Neural cell (in vitro differentiated cells): ENCODE measurements around the gene PTPRN2. TPM values are rescaled to one million over a fixed set of nuclear protein-coding genes. Genes with fewer than 3 reads are reported as not detected.

Experiments
- H2AFZ ChIP-seq: fragments of 200-600, 300-800 bp; sonication (generic), shearing (Covaris generic); 2 replicates; pipeline ENCODE4 v1.6.0; 2014; ENCODE audit warnings: low read depth, mild to moderate bottlenecking, antibody characterized with exemption, low read length, moderate library complexity
- H3F3A ChIP-seq: fragments of 200-600 bp; shearing (Covaris generic); 2 replicates; pipeline ENCODE4 v1.6.1; 2016; ENCODE audit warnings: mild to moderate bottlenecking, moderate library complexity, mixed read lengths, antibody characterized with exemption, low read length; ENCODE audit not compliant: insufficient read depth, poor library complexity, severe bottlenecking
- H3K27ac ChIP-seq: fragments of 200-600, 300-800 bp; sonication (generic), shearing (Covaris generic); 2 replicates; pipeline ENCODE4 v1.5.1; 2014; ENCODE audit warnings: mild to moderate bottlenecking, low read length, moderate library complexity
- H3K27me3 ChIP-seq: fragments of 300-800, 200-600 bp; sonication (generic), shearing (Covaris generic); 2 replicates; pipeline ENCODE4 v1.6.0; 2014; ENCODE audit warnings: mild to moderate bottlenecking, low read depth, low read length, moderate library complexity; ENCODE audit not compliant: insufficient read depth
- H3K36me3 ChIP-seq: fragments of 300-800, 200-600 bp; sonication (generic), shearing (Covaris generic); 2 replicates; pipeline ENCODE4 v1.5.1; 2014; ENCODE audit warnings: mild to moderate bottlenecking, antibody characterized with exemption, low read length, moderate library complexity; ENCODE audit not compliant: insufficient read depth
- H3K4me2 ChIP-seq: fragments of 300-800, 200-600 bp; sonication (generic), shearing (Covaris generic); 2 replicates; pipeline ENCODE4 v1.6.0; 2014; ENCODE audit warnings: mild to moderate bottlenecking, low read length
- H3K4me3 ChIP-seq: fragments of 300-800, 200-600 bp; sonication (generic), shearing (Covaris generic); 2 replicates; pipeline ENCODE4 v1.5.1; 2014; ENCODE audit warnings: mild to moderate bottlenecking, low read length, moderate library complexity
- H3K79me2 ChIP-seq: fragments of 200-600 bp; shearing (Covaris generic); replicated peaks from 2 replicates; pipeline ENCODE4 v1.6.0; 2014; ENCODE audit warnings: mild to moderate bottlenecking, low read length, moderate library complexity; ENCODE audit not compliant: insufficient read depth
- H3K9ac ChIP-seq: fragments of 300-800, 200-600 bp; sonication (generic), shearing (Covaris generic); 2 replicates; pipeline ENCODE4 v1.6.1; 2016; ENCODE audit warnings: mild to moderate bottlenecking, low read length, mixed read lengths
- H3K9me2 ChIP-seq: fragments of 200-600 bp; shearing (Covaris generic); 2 replicates; pipeline ENCODE4 v1.6.1; 2016; ENCODE audit warnings: mild to moderate bottlenecking, low read length, mixed read lengths; ENCODE audit not compliant: insufficient read depth
- H3K9me3 ChIP-seq: fragments of 200-600, 300-800 bp; sonication (generic), shearing (Covaris generic); 2 replicates; pipeline ENCODE4 v1.6.1; 2016; ENCODE audit warnings: mild to moderate bottlenecking, mixed run types, low read length, moderate library complexity, mixed read lengths
- H4K20me1 ChIP-seq: fragments of 200-600 bp; shearing (Covaris generic); 2 replicates; pipeline ENCODE4 v1.6.1; 2016; ENCODE audit warnings: mild to moderate bottlenecking, mixed run types; ENCODE audit not compliant: insufficient read depth
- EP300 ChIP-seq: fragments of 450-650 bp; conservative IDR thresholded peaks from 2 replicates; pipeline ENCODE4 v1.6.1; 2014; ENCODE audit warnings: antibody characterized with exemption, mild to moderate bottlenecking, moderate library complexity; ENCODE audit not compliant: poor library complexity, severe bottlenecking
- EZH2 ChIP-seq: fragments of 200-600, 300-800 bp; shearing (Covaris generic), sonication (generic); IDR thresholded peaks from 2 replicates; pipeline ENCODE4 v1.6.1; 2014; ENCODE audit warnings: antibody characterized with exemption, low read length, borderline replicate concordance, mild to moderate bottlenecking; ENCODE audit not compliant: insufficient read depth, poor library complexity, severe bottlenecking
- MXI1 ChIP-seq: fragments of 450-650 bp; conservative IDR thresholded peaks from 2 replicates; pipeline ENCODE4 v1.6.1; 2014; ENCODE audit warnings: antibody characterized with exemption, mild to moderate bottlenecking; ENCODE audit not compliant: poor library complexity, severe bottlenecking
- RAD21 ChIP-seq: fragments of 450-650 bp; conservative IDR thresholded peaks from 2 replicates; pipeline ENCODE4 v1.6.1; 2014; ENCODE audit warnings: antibody characterized with exemption, mild to moderate bottlenecking, moderate library complexity
- SMC3 ChIP-seq: fragments of 450-650 bp; conservative IDR thresholded peaks from 2 replicates; pipeline ENCODE4 v1.6.1; 2014; ENCODE audit warnings: antibody characterized with exemption, mild to moderate bottlenecking, moderate library complexity; ENCODE audit not compliant: poor library complexity
- TAF1 ChIP-seq: IDR thresholded peaks from 2 replicates; pipeline ENCODE4 v1.6.1; 2012; ENCODE audit warnings: low read depth
- polyA plus RNA-seq: library from polyadenylated mRNA; depleted of rRNA; stranded (reverse); fragments of >200 nt; gene quantifications from 2 replicates; pipeline ENCODE4 v1.2.3, GENCODE V29; 2014
- TF ChIP-seq, protein P1 (sequence below): IDR thresholded peaks from 2 replicates; pipeline ENCODE4 v1.6.1; 2012; ENCODE audit warnings: borderline replicate concordance
- TF ChIP-seq, protein P2 (sequence below): fragments of 450-650 bp; IDR thresholded peaks from 2 replicates; pipeline ENCODE4 v1.5.1; 2014; ENCODE audit warnings: antibody characterized with exemption, mild to moderate bottlenecking, moderate library complexity; ENCODE audit not compliant: poor library complexity, severe bottlenecking

PTPRN2 gene
- polyA plus RNA-seq, 1 donor from 2014 or later: 31.0 TPM

DNA sequence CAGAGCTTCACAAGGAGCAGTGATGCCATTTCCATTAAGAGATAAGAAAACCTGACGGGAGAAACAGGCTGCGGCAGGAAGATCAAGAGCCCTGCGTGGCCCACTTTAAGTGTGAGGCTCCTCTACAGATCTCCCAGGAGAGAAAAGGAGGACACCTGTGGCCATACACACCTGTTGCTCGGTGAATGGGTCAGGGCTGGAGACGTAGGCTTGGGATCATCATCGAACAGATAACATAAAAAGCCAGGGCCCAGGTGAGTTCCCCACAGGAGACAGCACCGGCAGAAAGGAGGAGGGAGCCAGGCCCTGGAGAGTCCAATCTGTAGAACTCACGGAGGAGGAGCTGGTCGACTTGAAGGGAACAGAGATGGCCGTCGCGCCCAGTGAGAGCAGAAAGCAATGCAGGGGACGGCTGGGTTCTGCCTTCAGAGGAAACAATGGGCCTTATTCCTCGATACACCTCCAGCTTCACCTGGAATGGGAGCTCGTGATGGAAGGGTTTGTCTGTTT, 694.0 kb downstream of the PTPRN2 start:
- Histone ChIP-seq H3K27me3 (no peaks in the 10 kb centered on the region), H3K79me2 (no peaks in the 10 kb centered on the region), H3K9me3 (no peaks in the 10 kb centered on the region), H3K4me2 (no peak overlapping the region), H2AFZ (no peak overlapping the region), H3K9me2 (no peaks in the 10 kb centered on the region), H4K20me1 (no peaks in the 10 kb centered on the region), H3F3A (no peaks in the 10 kb centered on the region), H3K36me3 (no peaks in the 10 kb centered on the region), H3K4me3 (no peak overlapping the region), H3K27ac (no peak overlapping the region), H3K9ac (no peak overlapping the region)
- TF ChIP-seq, protein P1, sequence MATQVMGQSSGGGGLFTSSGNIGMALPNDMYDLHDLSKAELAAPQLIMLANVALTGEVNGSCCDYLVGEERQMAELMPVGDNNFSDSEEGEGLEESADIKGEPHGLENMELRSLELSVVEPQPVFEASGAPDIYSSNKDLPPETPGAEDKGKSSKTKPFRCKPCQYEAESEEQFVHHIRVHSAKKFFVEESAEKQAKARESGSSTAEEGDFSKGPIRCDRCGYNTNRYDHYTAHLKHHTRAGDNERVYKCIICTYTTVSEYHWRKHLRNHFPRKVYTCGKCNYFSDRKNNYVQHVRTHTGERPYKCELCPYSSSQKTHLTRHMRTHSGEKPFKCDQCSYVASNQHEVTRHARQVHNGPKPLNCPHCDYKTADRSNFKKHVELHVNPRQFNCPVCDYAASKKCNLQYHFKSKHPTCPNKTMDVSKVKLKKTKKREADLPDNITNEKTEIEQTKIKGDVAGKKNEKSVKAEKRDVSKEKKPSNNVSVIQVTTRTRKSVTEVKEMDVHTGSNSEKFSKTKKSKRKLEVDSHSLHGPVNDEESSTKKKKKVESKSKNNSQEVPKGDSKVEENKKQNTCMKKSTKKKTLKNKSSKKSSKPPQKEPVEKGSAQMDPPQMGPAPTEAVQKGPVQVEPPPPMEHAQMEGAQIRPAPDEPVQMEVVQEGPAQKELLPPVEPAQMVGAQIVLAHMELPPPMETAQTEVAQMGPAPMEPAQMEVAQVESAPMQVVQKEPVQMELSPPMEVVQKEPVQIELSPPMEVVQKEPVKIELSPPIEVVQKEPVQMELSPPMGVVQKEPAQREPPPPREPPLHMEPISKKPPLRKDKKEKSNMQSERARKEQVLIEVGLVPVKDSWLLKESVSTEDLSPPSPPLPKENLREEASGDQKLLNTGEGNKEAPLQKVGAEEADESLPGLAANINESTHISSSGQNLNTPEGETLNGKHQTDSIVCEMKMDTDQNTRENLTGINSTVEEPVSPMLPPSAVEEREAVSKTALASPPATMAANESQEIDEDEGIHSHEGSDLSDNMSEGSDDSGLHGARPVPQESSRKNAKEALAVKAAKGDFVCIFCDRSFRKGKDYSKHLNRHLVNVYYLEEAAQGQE: no peak
- no peak for TF ChIP-seq RAD21

- no peaks in the 10 kb centered on the region for H3K9me3 ChIP-seq
- no peak for TF ChIP-seq SMC3
- TF ChIP-seq, protein P2, sequence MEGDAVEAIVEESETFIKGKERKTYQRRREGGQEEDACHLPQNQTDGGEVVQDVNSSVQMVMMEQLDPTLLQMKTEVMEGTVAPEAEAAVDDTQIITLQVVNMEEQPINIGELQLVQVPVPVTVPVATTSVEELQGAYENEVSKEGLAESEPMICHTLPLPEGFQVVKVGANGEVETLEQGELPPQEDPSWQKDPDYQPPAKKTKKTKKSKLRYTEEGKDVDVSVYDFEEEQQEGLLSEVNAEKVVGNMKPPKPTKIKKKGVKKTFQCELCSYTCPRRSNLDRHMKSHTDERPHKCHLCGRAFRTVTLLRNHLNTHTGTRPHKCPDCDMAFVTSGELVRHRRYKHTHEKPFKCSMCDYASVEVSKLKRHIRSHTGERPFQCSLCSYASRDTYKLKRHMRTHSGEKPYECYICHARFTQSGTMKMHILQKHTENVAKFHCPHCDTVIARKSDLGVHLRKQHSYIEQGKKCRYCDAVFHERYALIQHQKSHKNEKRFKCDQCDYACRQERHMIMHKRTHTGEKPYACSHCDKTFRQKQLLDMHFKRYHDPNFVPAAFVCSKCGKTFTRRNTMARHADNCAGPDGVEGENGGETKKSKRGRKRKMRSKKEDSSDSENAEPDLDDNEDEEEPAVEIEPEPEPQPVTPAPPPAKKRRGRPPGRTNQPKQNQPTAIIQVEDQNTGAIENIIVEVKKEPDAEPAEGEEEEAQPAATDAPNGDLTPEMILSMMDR: no peak
- TF ChIP-seq MXI1: no peak
- TF ChIP-seq, protein P1: no peak
- no peak for TF ChIP-seq EZH2
- no peak for TF ChIP-seq TAF1
- no peak for TF ChIP-seq EP300
Observed at GRCh38 chr7:157892751-157893523, 694.7 kb downstream of the PTPRN2 start.

More at GRCh38 chr7:157892751-157893523, 694.7 kb downstream of the PTPRN2 start:
- H3K9me2 ChIP-seq: no peaks in the 10 kb centered on the region
- no peaks in the 10 kb centered on the region for H3K79me2 ChIP-seq
- H3K4me2 ChIP-seq: no peak overlapping the region
- no peaks in the 10 kb centered on the region for H4K20me1 ChIP-seq
- no peak overlapping the region for H3K27ac ChIP-seq
- no peak overlapping the region for H3K4me3 ChIP-seq
- no peaks in the 10 kb centered on the region for H3K36me3 ChIP-seq
- no peak overlapping the region for H3K9ac ChIP-seq
- H3K27me3 ChIP-seq: no peaks in the 10 kb centered on the region
- H3F3A ChIP-seq: no peaks in the 10 kb centered on the region
- no peak overlapping the region for H2AFZ ChIP-seq
